ENCODE data around the gene GTF3C1. TPM values are rescaled to one million over a fixed set of nuclear protein-coding genes. Genes with fewer than 3 reads are reported as not detected.
A peak's percentile ranks its signal among the peaks of the same experiment; 100 is the strongest.

GTF3C1 gene
- total RNA-seq, 1 donor from 2014 or later: 45.5 TPM

DNA sequence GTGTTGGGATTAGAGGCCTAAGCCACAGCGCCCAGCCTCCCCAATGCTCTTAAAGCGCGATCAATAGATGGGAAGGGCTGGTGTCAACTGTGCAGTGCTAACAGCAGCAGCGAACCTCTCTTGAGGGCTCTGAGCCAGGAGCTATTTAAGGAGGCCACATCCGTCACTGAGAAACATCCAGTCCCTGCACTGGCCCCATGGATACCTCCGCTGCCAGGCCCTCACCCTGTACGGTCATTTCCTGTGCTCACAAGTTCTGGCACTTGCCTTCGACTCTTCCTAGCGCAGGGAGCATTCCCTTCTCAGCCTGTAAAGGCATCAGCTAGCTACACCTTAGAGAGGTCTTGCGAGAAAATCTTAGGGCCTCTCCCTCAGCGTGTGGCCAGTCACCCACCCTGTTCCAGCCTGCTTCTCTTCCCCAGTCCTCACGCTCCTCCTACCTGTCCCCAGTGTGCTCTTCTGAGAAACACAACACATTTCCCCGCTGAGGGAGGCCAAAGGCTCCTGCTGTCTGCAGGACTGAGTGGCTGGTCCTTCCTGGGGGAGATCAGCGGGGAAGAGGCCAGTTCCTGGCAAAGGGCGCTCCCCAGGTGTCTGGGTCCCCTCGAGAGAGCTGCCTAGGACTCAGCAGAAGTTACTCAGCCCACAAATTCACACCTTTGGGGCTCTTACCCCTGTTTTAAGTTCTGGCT is 28.6 kb downstream of the GTF3C1 start:
- peak; percentile 18 for DNase-seq (ENCODE audit: low spot score)

- no peak for DNase-seq (ENCODE audit: low spot score)
Observed at GRCh38 chr16:27518226-27518625, 31.5 kb downstream of the GTF3C1 start.

DNA sequence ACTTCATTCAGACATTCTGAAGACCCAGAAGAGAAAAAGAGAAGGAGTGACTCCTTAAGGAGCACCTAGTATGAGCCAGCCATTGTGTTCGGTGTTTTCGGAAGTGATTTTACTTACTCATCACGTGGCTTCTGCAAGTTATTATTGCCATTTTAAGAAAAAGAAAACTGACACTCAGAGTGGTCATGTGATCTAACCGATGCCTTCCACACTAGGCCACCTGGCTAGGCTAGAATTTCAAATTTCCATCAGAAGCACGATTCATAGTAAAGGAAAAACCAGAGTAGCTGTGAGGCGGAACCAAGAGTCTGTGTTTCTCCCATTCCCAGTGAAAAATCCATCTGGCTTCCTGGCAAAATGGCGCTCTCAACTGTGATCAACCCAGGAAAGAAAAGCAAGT is 32.0 kb downstream of the GTF3C1 start:
- no peak for DNase-seq (ENCODE audit: low spot score)

GRCh38 chr16:27516365-27516764 is 33.3 kb downstream of the GTF3C1 start:
- DNase-seq (ENCODE audit: low spot score): no peak

- no peak for DNase-seq (ENCODE audit: low spot score)
Observed at GRCh38 chr16:27515874-27516353, 33.8 kb downstream of the GTF3C1 start.

GRCh38 chr16:27514806-27515205 is 34.9 kb downstream of the GTF3C1 start:
- DNase-seq (ENCODE audit: low spot score): no peak

GRCh38 chr16:27511657-27512448 is 37.9 kb downstream of the GTF3C1 start:
- DNase-seq (ENCODE audit: low spot score): no peak

- DNase-seq (ENCODE audit: low spot score): peak; percentile 15
Observed at GRCh38 chr16:27508476-27508875, 41.2 kb downstream of the GTF3C1 start.

- no peak for DNase-seq (ENCODE audit: low spot score)
Observed at GRCh38 chr16:27506771-27507170, 42.9 kb downstream of the GTF3C1 start.

- peak; percentile 42 for DNase-seq (ENCODE audit: low spot score)
Observed at GRCh38 chr16:27505297-27506236, 44.1 kb downstream of the GTF3C1 start.

- no peak for DNase-seq (ENCODE audit: low spot score)
Observed at GRCh38 chr16:27503662-27504061, 46.1 kb downstream of the GTF3C1 start.

GRCh38 chr16:27500801-27501200 is 48.9 kb downstream of the GTF3C1 start:
- DNase-seq (ENCODE audit: low spot score): no peak

DNA sequence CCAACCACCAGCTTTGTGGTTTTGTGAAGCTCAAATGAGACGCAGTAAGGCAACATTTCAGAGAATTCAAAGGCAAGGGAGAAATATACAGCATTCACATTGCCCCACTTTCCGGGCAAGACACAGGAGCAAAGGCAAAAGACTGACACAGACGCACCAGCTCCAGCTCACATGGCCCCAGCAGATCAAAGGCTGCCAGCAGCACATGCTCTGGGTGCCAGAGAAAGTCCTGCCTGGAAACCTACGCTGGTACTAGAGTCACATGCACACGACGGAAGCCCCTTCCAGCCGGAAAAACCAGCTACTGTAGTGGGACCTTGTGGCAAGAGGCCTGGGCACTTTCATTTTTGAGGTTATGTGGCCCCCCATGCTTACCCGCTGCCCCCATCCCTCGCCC is 50.1 kb downstream of the GTF3C1 start:
- DNase-seq (ENCODE audit: low spot score): no peak

- no peak for DNase-seq (ENCODE audit: low spot score)
Observed at GRCh38 chr16:27498916-27499658, 50.6 kb downstream of the GTF3C1 start.

DNA sequence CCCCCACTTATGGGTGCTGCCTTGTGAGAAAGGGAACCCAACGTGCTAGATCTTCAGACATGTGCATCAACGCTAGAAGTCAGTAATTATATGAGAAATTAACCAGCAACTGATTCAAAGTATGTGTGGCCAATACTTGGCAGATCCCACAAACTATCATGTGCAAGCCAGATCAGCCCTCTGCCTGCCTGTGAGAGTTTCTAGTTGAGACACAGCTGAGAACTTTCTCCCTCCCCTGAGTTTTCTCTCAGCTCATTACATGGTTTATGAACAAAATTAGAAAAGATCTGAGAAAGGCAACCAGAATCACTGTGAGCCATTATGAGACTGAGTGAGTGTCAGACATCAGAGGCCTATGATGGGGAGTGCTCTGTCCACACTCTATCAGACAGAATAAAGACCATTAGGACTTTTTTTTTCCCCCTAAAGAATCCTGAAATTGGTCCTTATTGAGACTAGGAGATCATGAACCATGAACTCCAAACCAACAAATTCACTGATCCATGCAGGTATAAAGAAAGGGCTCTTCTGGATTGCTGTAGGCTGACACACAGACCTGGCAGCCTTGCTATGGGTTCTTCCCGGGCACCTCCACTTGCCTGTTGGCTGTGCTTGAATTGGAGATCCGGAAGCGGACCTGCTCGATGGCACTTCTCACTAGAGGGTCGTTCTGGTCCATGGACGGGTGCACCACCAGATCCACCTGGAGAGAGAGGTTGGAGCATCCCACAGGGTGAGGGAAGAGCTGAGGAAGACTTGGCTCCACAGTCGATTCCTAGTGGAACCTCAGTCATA is 51.5 kb downstream of the GTF3C1 start:
- DNase-seq (ENCODE audit: low spot score): no peak

DNA sequence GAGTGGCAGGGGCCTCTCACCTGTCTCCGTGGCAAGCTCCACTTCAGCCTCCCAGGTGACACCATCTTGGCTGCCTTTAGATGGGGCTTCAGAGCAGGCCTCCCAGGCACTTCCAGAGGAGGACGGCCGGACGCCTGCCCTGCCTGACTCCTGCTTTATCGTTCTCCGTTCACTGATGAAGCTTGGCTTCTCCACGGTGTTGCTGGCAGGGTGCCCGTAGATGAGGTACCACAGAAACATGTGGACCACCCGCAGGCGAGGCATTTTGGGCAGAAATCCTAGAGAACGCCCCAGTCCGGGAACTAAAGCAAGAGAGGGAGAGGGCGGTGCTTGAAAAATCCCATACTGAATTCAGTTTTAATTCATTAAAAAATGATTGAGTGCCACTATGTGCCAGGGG is 54.5 kb downstream of the GTF3C1 start:
- DNase-seq (ENCODE audit: low spot score): no peak

- DNase-seq (ENCODE audit: low spot score): no peak
Observed at GRCh38 chr16:27492588-27492979, 57.1 kb downstream of the GTF3C1 start.

- DNase-seq (ENCODE audit: low spot score): no peak
Observed at GRCh38 chr16:27491894-27492587, 57.7 kb downstream of the GTF3C1 start.

DNA sequence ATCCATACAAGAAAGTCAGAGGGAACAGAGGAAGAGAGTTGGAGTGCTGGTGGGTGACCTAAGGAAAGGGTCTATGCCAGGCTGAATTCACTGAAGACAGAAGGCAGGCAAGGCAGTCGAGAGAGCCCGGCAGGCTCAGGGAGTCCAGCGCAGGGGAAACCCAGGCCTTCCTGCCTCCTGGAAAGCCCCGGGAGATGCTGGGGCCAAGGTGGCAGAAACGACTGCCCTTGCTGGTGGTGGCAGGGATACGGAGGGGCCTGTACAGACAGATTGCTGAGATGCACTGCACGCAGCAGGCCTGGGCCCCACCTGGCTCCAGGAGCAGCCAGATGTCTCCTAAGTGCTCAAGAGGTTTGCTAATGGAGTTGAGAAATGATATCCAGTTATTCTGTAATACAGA is 59.8 kb downstream of the GTF3C1 start:
- DNase-seq (ENCODE audit: low spot score): no peak

GRCh38 chr16:27489421-27489820 is 60.3 kb downstream of the GTF3C1 start:
- no peak for DNase-seq (ENCODE audit: low spot score)

Measured in umbilical cord (tissue), 2 donors.